ENCODE measurements around the gene BACH2. TPM values are rescaled to one million over a fixed set of nuclear protein-coding genes. Genes with fewer than 3 reads are reported as not detected.

Gene BACH2
- total RNA-seq, 1 donor from 2014 or later, result 2.1 TPM

DNA sequence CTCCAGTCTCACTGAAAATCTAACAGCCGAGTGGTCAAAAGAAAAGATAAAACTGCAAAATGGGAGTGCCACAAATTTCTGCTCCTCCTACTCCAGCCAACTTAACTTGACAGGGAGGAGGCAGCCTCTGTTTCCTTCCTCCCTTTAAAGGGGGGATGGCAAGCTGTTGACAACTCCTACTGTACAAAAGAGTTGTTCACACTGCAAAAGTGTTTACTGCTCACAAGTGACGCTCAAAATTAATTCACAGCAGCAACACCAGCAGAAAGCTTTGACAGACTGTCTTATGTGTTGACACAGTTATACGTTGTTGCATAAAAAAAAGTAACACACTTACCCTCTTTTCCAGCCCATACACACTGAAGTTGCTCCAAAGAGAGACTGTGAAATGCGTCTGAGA lies 169.8 kb downstream of the BACH2 start:
- Histone ChIP-seq H3K36me3 (ENCODE audit: control insufficient read depth, insufficient read depth, low read length) (no peaks in the 10 kb centered on the region), H3K27me3 (ENCODE audit: control insufficient read depth, insufficient read depth, low read length) (no peaks in the 10 kb centered on the region), H3K4me3 (ENCODE audit: low read depth, low read length) (no peak overlapping the region)
- FAIRE-seq (no peak), DNase-seq (ENCODE audit: low read depth) (no peak)
- TF ChIP-seq, protein P1, sequence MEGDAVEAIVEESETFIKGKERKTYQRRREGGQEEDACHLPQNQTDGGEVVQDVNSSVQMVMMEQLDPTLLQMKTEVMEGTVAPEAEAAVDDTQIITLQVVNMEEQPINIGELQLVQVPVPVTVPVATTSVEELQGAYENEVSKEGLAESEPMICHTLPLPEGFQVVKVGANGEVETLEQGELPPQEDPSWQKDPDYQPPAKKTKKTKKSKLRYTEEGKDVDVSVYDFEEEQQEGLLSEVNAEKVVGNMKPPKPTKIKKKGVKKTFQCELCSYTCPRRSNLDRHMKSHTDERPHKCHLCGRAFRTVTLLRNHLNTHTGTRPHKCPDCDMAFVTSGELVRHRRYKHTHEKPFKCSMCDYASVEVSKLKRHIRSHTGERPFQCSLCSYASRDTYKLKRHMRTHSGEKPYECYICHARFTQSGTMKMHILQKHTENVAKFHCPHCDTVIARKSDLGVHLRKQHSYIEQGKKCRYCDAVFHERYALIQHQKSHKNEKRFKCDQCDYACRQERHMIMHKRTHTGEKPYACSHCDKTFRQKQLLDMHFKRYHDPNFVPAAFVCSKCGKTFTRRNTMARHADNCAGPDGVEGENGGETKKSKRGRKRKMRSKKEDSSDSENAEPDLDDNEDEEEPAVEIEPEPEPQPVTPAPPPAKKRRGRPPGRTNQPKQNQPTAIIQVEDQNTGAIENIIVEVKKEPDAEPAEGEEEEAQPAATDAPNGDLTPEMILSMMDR (IDR thresholded peaks at IDR 0.05; ENCODE audit: insufficient read depth, low read length, severe bottlenecking), result no peak

DNA sequence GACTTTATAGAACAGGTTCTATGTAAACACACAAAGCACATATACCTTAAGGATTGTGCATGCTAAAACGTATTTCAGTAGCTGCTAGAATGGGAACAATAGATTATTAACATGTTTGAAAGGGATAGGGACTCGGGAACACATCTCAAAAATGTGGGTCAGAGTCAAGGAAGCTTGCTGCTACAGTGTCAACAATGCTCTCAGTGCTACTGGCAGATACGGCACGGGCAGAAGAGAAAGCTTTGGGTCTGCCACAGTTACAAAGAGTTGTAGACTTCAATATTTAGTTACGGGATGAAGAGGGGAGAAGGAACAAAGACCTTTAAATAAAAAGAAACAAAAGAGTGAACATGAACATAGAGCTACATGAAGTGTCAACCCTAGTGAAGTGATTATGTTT lies 170.5 kb downstream of the BACH2 start:
- no peak for FAIRE-seq
- H3K27me3 ChIP-seq (ENCODE audit: control insufficient read depth, insufficient read depth, low read length), result no peaks in the 10 kb centered on the region
- TF ChIP-seq, protein P1 (IDR thresholded peaks at IDR 0.05; ENCODE audit: insufficient read depth, low read length, severe bottlenecking), result no peak

DNA sequence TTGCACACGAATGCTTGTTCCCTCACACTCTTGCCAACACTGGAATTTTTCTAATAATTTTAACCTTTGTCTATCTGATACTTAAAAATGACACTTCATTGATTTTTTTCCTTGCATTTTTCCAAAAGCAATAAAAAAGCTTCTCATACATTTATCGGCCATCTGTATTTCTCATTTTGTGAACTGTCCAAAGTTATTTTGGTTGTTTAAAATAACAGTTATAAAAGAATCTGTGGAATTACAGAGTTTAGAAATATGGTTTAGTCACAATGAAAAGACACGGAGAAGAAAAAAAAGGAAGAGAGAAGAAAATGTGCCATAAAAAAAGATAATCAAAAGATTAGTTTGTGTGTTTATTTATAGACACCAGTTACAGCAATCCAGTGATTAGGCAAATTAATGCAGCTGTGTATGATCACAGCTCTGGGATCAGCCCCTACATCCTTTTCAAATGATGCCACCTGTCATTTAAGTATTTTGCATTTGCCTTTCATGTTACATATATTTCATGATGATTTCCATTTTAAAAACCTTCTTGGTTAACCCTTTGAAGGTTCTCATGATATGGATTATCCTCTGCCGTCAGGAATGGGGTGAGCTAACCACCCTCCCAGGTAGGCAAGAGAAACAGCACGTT lies 171.7 kb downstream of the BACH2 start:
- TF ChIP-seq, protein P1 (IDR thresholded peaks at IDR 0.05; ENCODE audit: insufficient read depth, low read length, severe bottlenecking), result no peak
- Histone ChIP-seq H3K36me3 (ENCODE audit: control insufficient read depth, insufficient read depth, low read length) (no peaks in the 10 kb centered on the region), H3K4me3 (ENCODE audit: low read depth, low read length) (no peak overlapping the region), H3K27me3 (ENCODE audit: control insufficient read depth, insufficient read depth, low read length) (no peaks in the 10 kb centered on the region)
- no peak for FAIRE-seq
- no peak for DNase-seq (ENCODE audit: low read depth)

More for the DNA sequence above, 170.5 kb downstream of the BACH2 start:
- no peak for DNase-seq (ENCODE audit: low read depth)
- no peaks in the 10 kb centered on the region for H3K36me3 ChIP-seq (ENCODE audit: control insufficient read depth, insufficient read depth, low read length)
- no peak overlapping the region for H3K4me3 ChIP-seq (ENCODE audit: low read depth, low read length)

DNA sequence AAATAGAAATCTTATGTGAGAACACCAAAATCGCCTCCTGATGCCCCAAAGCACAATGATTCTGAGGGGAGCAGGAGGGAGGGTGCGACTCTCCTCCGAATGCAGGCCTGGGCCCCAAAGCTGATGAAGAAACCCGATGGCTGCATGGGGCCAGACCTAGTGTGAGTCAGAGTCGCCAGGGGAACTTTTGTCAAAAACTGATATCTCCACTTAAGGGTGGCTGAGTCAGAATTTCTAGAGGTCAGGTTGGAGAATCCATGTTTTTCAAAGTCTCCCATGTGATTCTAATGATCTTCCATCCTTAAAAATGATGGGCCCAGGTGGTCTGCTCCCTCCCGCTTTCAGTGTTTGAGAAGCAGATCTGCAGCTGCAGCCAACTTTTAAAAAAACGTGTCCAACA lies 172.8 kb downstream of the BACH2 start:
- no peaks in the 10 kb centered on the region for H3K36me3 ChIP-seq (ENCODE audit: control insufficient read depth, insufficient read depth, low read length)
- DNase-seq (ENCODE audit: low read depth) (no peak), FAIRE-seq (no peak)

DNA sequence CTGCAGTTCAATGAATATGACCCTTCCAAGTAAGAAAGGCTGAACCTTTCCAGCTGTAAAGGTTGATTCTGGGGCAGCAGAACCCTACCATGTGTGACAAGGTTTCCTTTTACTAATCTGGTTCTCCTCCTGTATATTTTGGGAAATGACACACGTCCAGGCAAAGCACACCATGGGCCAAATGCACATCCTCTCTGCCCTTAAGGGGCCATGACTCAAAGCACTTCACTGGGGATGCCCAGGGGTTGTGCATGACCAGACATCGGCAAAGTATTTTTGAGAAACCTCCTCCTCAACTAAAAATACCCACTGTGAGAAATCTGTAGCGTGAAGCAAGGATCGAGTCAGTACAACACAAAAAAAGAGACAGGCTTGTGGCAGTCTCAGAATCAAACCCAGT lies 174.7 kb downstream of the BACH2 start:
- DNase-seq (ENCODE audit: low read depth) (peak; percentile 90), FAIRE-seq (no peak)
- Histone ChIP-seq H3K36me3 (ENCODE audit: control insufficient read depth, insufficient read depth, low read length) (no peaks in the 10 kb centered on the region), H3K4me3 (ENCODE audit: low read depth, low read length) (no peak overlapping the region), H3K27me3 (ENCODE audit: control insufficient read depth, insufficient read depth, low read length) (no peaks in the 10 kb centered on the region)
- TF ChIP-seq, protein P1 (IDR thresholded peaks at IDR 0.05; ENCODE audit: insufficient read depth, low read length, severe bottlenecking), result no peak

More for the DNA sequence above, 172.8 kb downstream of the BACH2 start:
- Histone ChIP-seq H3K27me3 (ENCODE audit: control insufficient read depth, insufficient read depth, low read length) (no peaks in the 10 kb centered on the region), H3K4me3 (ENCODE audit: low read depth, low read length) (no peak overlapping the region)
- TF ChIP-seq, protein P1 (IDR thresholded peaks at IDR 0.05; ENCODE audit: insufficient read depth, low read length, severe bottlenecking), result no peak

DNA sequence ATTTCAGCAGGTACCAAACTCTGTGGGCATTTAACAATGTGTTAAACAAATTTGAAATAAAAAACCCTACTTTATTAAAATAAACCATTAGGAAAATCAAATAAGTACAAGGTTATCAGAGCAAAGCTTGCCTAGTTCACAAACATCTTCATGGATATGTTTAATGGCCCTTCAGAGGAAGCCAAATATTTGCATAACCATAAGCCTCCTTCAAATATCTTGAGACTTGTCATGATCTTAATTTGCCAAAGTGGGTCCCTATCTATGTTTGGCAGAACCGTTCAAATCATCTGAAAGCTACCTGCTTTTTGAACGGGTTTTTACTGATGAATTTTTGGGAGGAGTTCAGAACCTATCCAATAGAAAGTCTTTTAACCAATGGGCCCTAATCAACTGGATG lies 176.3 kb downstream of the BACH2 start:
- H3K36me3 ChIP-seq (ENCODE audit: control insufficient read depth, insufficient read depth, low read length), result no peaks in the 10 kb centered on the region
- H3K4me3 ChIP-seq (ENCODE audit: low read depth, low read length), result no peak overlapping the region
- DNase-seq (ENCODE audit: low read depth), result no peak
- TF ChIP-seq, protein P1 (IDR thresholded peaks at IDR 0.05; ENCODE audit: insufficient read depth, low read length, severe bottlenecking), result no peak
- H3K27me3 ChIP-seq (ENCODE audit: control insufficient read depth, insufficient read depth, low read length), result no peaks in the 10 kb centered on the region
- FAIRE-seq, result no peak

All from bronchial epithelial cell (primary cell).